GM13976 (cell line): ENCODE data around the gene PA2G4.

Experiments
- DNase-seq: peaks from one replicate; pipeline ENCODE4 v3.0.0; 2012; ENCODE audit warnings: low spot score
- CTCF ChIP-seq: IDR thresholded peaks from 2 replicates; pipeline ENCODE4 v1.5.1; 2012; ENCODE audit warnings: borderline replicate concordance, mild to moderate bottlenecking; ENCODE audit not compliant: insufficient read depth; ENCODE audit errors: extremely low read depth, missing control alignments, control extremely low read depth
- in situ Hi-C: fragments of 300-500 bp; cut with MboI; formaldehyde crosslinking; loops from one replicate; pipeline ENCODE4 v1.12.0; 2022; ENCODE audit warnings: low sequenced_read_pairs, mixed read lengths, inconsistent platforms; ENCODE audit not compliant: unreplicated experiment

The PA2G4 gene

GRCh38 chr12:56124133-56124532 lies 19.8 kb downstream of the PA2G4 start:
- TF ChIP-seq CTCF = no peak
- DNase-seq = no peak
- in situ Hi-C loops = no loop called here

- in situ Hi-C loops = no loop called here
- DNase-seq = no peak
- no peak for TF ChIP-seq CTCF
These were observed 22.4 kb downstream of the PA2G4 start for GRCh38 chr12:56126732-56127239.

- in situ Hi-C loops = no loop called here
- DNase-seq = no peak
- no peak for TF ChIP-seq CTCF
These were observed 23.1 kb downstream of the PA2G4 start for GRCh38 chr12:56127485-56127887.

GRCh38 chr12:56127888-56128669 lies 23.7 kb downstream of the PA2G4 start, which contains the start of gene ESYT1:
ESYT1 (plus strand) TSS chr12:56128267; CDS start chr12:56128320, 53 bp downstream.
- DNase-seq = peak; percentile 97
- no peak for TF ChIP-seq CTCF
- in situ Hi-C loops = no loop called here

GRCh38 chr12:56128670-56129205 lies 24.4 kb downstream of the PA2G4 start:
- in situ Hi-C loops = no loop called here
- TF ChIP-seq CTCF = no peak
- no peak for DNase-seq

GRCh38 chr12:56129206-56129941 lies 25.0 kb downstream of the PA2G4 start:
- peak; percentile 76 for DNase-seq
- in situ Hi-C loops = no loop called here
- no peak for TF ChIP-seq CTCF
